Lower leg skin (tissue), 4 donors: ENCODE measurements around the gene SH2D4B. TPM values are rescaled to one million over a fixed set of nuclear protein-coding genes. Genes with fewer than 3 reads are reported as not detected.

ENCODE experiments used
- DNase-seq, 2 donors: peaks; one replicate each; pipeline ENCODE4 v3.0.0-alpha.2; 2019; ENCODE audit warnings: low spot score in 2 of 2
- H3K4me3 ChIP-seq: fragments of 200-600 bp; sonication (generic); 2 replicates; pipeline ENCODE4 v1.5.1; 2017; ENCODE audit warnings: mild to moderate bottlenecking, low read depth; ENCODE audit not compliant: poor library complexity, severe bottlenecking
- CTCF ChIP-seq, 3 donors: fragments of 450-650 bp; IDR thresholded peaks; one replicate each; pipeline ENCODE4 v1.5.1; 2016; ENCODE audit warnings: antibody characterized with exemption in 3 of 3, mild to moderate bottlenecking in 3 of 3, moderate library complexity in 2 of 3
- POLR2A ChIP-seq, 2 donors: fragments of 450-650 bp; IDR thresholded peaks; one replicate each; pipeline ENCODE4 v1.6.1; 2016 to 2017; ENCODE audit warnings: antibody characterized with exemption in 2 of 2, mild to moderate bottlenecking in 1 of 2, moderate library complexity in 1 of 2
- WGBS, 2 donors: methylation state at CpG; one replicate each; pipeline ENCODE4 v1.1.5; 2018; 5-methylcytosine and 5-hydroxymethylcytosine counted together
- intact Hi-C: fragments of 100-400 bp; cut with DNase I; formaldehyde crosslinking; loops from one replicate; pipeline ENCODE4 v1.15.0; 2023; ENCODE audit warnings: low total_unique reads
- total RNA-seq, 4 donors: library from RNA; depleted of rRNA; stranded (reverse); fragments of >200 nt; gene quantifications; one replicate each; pipeline ENCODE4 v1.1.0, GENCODE V29; 2016

The SH2D4B gene
- total RNA-seq, 4 donors from 2014 or later = 0.13 TPM; not detected in 3

DNA sequence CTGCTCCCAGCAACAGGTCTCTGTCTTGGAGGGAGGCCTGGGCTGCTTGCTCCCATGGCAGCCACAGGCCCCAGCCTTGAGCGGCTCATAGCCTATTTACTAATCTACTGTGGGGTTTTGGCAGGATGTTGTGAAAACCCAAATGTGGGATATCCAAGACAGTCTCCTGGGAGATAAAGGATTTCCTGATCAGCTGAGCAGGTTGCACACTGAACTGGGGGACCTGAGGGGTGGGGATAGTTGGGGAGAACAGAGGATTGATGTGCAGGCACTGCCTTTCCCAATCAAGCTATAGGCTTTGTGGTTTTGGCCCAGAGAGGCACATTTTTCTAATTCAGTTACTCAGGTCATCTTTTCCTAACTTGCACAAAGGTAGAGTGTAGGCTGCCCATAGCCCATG, 92.6 kb downstream of the SH2D4B start:
- 86 to 100% methylated on average over 1 of the region's 1 CpG for WGBS, 2 donors
- no peak for DNase-seq
- TF ChIP-seq POLR2A (IDR thresholded peaks at IDR 0.05) (no peak), CTCF (IDR thresholded peaks at IDR 0.05) (no peak)
- H3K4me3 ChIP-seq = no peak overlapping the region
- intact Hi-C loops = no loop called here

GRCh38 chr10:80632742-80633141, 95.0 kb downstream of the SH2D4B start:
- DNase-seq = no peak
- intact Hi-C loops = no loop called here
- TF ChIP-seq POLR2A (IDR thresholded peaks at IDR 0.05) (no peak), CTCF (IDR thresholded peaks at IDR 0.05) (no peak)
- WGBS, 2 donors = 84 to 90% methylated on average over 7 of the region's 7 CpGs
- H3K4me3 ChIP-seq = no peak overlapping the region

- no peak overlapping the region for H3K4me3 ChIP-seq
- no peak for DNase-seq
- 46 to 58% methylated on average over 4 of the region's 4 CpGs for WGBS, 2 donors
- intact Hi-C loops = no loop called here
- no peak for TF ChIP-seq POLR2A (IDR thresholded peaks at IDR 0.05)
- no peak for TF ChIP-seq CTCF (IDR thresholded peaks at IDR 0.05)
These were observed 95.7 kb downstream of the SH2D4B start for GRCh38 chr10:80633383-80633860.

DNA sequence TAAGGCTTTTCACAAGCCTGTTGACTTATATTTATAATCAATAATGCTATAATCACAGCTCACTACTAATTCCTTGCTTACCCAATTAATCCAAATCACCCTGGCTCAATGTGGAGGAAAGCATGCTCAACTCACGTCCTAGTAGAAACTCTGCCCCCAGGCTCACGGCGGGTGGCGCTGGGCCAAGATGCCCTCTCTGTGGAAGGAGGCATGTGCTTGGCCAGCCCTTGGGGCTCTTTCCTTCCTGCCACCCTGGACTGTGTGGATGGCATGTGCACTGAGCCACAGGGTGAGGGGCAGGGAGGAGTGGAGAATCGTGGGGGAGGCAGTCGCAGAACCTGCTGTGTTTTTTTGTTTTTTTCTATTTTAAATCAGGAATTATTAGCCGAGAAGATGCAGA, 96.2 kb downstream of the SH2D4B start:
- 73 to 77% methylated on average over 7 of the region's 7 CpGs for WGBS, 2 donors
- no peak for DNase-seq
- no peak overlapping the region for H3K4me3 ChIP-seq
- intact Hi-C loops = no loop called here
- TF ChIP-seq CTCF (IDR thresholded peaks at IDR 0.05) = no peak
- TF ChIP-seq POLR2A (IDR thresholded peaks at IDR 0.05) = no peak

DNA sequence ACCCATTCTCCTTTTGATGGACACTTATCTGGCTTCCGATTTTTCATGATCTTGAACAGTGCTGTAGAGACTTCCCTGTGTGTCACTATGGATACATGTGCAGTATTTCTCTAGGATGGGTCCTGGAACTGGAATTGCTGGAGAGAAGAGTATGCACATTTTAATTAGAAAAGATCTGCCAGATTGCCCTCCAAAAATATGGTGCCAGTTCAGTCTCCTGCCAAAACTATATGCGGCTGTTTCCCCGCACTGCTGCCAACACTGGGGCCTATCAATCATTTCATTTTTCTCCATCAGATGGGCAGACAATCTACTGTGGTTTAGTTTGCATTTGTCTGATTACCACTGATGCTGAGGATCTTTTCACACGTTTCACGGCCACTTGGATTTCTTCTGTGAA, 105.0 kb downstream of the SH2D4B start:
- 52 to 56% methylated on average over 5 of the region's 5 CpGs for WGBS, 2 donors
- TF ChIP-seq CTCF (IDR thresholded peaks at IDR 0.05) (no peak), POLR2A (IDR thresholded peaks at IDR 0.05) (no peak)
- DNase-seq = no peak
- intact Hi-C loops = no loop called here
- H3K4me3 ChIP-seq = no peak overlapping the region

DNA sequence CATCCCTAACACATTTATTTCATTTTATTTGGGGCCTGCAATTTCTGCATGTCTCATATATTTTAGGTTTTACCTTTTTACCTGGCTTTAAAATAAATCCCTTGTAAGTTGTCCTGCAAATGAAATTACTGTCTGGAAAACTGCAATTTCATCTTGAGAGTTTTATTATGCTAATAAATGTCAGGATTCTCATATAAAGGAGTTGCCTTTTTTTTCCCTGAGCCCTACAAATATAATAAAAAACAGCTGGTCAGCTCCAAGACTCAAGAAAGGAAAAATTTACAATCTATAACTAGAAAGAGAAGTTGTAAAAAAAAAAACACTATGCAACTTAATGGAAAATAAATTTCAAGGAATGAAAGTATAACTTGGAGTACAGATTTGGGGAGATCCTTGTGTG, 108.7 kb downstream of the SH2D4B start:
- no peak overlapping the region for H3K4me3 ChIP-seq
- DNase-seq = no peak
- TF ChIP-seq POLR2A (IDR thresholded peaks at IDR 0.05) = no peak
- no peak for TF ChIP-seq CTCF (IDR thresholded peaks at IDR 0.05)
- intact Hi-C loops = no loop called here
